HL-60 (cell line): ENCODE measurements around the gene ACO1.

Source experiments
- DNase-seq, 2 experiments: peaks; one replicate each; pipeline ENCODE4 v3.0.0-alpha.2; 2010 to 2020; ENCODE audit warnings: low read depth in 1 of 2, low spot score in 1 of 2
- H3K27ac ChIP-seq: fragments of 250-450 bp; sonication (Bioruptor Pico); replicated peaks from 2 replicates; pipeline ENCODE4 v1.5.1; 2020; ENCODE audit warnings: mild to moderate bottlenecking, moderate library complexity
- H3K27me3 ChIP-seq: fragments of 250-450 bp; sonication (Bioruptor Pico); 2 replicates; pipeline ENCODE4 v1.5.1; 2021; ENCODE audit warnings: mild to moderate bottlenecking, moderate library complexity; ENCODE audit not compliant: insufficient read depth, poor library complexity, severe bottlenecking
- H3K4me3 ChIP-seq: replicated peaks from 2 replicates; pipeline ENCODE4 v1.5.1; 2011; ENCODE audit warnings: mild to moderate bottlenecking, control low read depth, low read length; ENCODE audit not compliant: insufficient read depth
- GABPA ChIP-seq: IDR thresholded peaks from 2 replicates; pipeline ENCODE4 v1.6.1; 2012; ENCODE audit warnings: low read depth
- POLR2AphosphoS5 ChIP-seq: IDR thresholded peaks from 2 replicates; pipeline ENCODE4 v1.6.1; 2012; ENCODE audit warnings: low read depth
- SPI1 ChIP-seq: IDR thresholded peaks from 2 replicates; pipeline ENCODE4 v1.6.1; 2012; ENCODE audit warnings: low read depth, mild to moderate bottlenecking, borderline replicate concordance
- TF ChIP-seq, protein P1 (sequence below): IDR thresholded peaks from one replicate; pipeline ENCODE4 v1.5.1; 2011; ENCODE audit warnings: low read length, control low read depth, inconsistent platforms; ENCODE audit not compliant: insufficient read depth
- TF ChIP-seq, protein P2 (sequence below): IDR thresholded peaks from 2 replicates; pipeline ENCODE4 v1.6.1; 2012; ENCODE audit warnings: low read depth; ENCODE audit not compliant: insufficient replicate concordance

ACO1 gene

DNA sequence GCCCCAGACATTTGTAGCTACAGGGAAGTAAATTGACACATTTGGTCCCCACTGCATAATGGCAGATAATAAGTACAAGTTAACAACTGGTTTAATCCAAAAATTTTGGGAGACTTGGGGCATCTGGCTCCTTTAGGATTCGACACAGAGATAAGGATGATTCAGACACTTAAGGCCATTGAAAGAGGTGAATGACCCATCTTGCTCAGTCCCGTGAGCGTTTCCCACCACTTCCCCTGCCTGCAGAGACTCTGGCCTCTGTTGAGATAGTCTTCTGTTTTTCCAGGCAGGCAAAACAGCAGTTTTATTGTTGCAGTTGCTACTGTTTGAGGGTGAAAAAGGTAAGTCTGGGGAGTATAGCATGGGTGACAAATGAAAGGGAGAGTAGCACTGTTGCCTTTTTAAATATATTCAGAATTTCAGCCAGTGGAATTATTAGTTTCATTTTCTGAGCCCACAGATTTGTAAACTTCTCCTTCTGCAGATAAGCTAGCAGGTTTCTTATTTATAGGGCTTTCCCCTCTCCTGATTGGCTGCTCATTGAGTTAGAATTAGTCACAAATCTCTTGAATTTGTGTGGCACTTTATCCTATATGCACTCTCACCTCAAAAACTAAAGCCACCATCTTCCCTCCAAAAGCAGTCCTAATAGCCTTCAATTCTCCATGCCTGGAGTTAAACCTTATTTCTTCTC, 19.3 kb downstream of the ACO1 start:
- Histone ChIP-seq H3K4me3 (no peak overlapping the region), H3K27me3 (no peaks in the 10 kb centered on the region), H3K27ac (no peak overlapping the region)
- DNase-seq, result no peak
- TF ChIP-seq POLR2AphosphoS5 (no peak), SPI1 (peak; percentile 57; the same call in 1 of the 2 replicates)

DNA sequence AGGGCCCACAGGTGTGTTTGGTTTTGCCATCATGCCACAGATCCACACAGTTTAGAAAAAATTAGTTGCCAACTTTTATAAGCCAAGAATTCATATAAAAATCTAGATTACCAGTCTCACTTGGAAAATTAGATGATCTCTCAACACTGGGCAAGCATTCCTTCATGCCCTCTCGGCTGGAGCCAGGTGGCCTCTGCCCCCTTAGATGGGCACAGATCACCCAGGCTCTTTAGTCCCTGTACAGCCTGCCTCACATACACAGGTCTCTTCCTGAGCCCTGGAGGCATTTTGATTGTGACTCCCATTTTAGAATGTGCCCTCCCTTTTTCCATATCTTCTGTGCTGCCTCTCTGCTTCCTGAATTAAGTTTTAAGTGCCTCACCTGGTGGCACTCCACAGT, 20.0 kb downstream of the ACO1 start:
- Histone ChIP-seq H3K27me3 (no peaks in the 10 kb centered on the region), H3K4me3 (no peak overlapping the region), H3K27ac (no peak overlapping the region)
- no peak for TF ChIP-seq GABPA
- no peak for TF ChIP-seq POLR2AphosphoS5
- TF ChIP-seq SPI1, result no peak
- TF ChIP-seq, protein P1, sequence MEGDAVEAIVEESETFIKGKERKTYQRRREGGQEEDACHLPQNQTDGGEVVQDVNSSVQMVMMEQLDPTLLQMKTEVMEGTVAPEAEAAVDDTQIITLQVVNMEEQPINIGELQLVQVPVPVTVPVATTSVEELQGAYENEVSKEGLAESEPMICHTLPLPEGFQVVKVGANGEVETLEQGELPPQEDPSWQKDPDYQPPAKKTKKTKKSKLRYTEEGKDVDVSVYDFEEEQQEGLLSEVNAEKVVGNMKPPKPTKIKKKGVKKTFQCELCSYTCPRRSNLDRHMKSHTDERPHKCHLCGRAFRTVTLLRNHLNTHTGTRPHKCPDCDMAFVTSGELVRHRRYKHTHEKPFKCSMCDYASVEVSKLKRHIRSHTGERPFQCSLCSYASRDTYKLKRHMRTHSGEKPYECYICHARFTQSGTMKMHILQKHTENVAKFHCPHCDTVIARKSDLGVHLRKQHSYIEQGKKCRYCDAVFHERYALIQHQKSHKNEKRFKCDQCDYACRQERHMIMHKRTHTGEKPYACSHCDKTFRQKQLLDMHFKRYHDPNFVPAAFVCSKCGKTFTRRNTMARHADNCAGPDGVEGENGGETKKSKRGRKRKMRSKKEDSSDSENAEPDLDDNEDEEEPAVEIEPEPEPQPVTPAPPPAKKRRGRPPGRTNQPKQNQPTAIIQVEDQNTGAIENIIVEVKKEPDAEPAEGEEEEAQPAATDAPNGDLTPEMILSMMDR, result no peak
- DNase-seq, result no peak

DNA sequence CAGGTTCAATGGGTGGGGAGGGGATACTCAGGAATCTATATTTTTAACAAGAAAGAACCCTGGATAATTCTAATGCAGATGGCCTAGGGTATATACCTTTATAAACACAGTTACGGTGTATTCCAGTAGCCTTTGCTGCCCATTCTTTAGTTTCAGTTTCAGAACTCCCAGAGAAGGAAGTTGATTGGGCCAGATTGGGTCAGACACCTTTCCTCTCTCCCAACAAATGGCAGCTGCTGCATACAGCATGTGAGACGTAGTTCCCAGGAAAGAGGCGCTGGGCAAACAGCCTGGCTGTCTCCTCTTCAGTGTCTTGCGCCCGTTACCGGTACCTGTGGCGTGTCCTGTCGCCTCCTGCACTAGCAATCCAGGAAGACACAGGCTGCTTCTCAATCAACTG, 20.4 kb downstream of the ACO1 start:
- Histone ChIP-seq H3K27ac (no peak overlapping the region), H3K4me3 (no peak overlapping the region), H3K27me3 (no peaks in the 10 kb centered on the region)
- TF ChIP-seq SPI1, result no peak
- TF ChIP-seq, protein P1, result no peak
- TF ChIP-seq, protein P2, sequence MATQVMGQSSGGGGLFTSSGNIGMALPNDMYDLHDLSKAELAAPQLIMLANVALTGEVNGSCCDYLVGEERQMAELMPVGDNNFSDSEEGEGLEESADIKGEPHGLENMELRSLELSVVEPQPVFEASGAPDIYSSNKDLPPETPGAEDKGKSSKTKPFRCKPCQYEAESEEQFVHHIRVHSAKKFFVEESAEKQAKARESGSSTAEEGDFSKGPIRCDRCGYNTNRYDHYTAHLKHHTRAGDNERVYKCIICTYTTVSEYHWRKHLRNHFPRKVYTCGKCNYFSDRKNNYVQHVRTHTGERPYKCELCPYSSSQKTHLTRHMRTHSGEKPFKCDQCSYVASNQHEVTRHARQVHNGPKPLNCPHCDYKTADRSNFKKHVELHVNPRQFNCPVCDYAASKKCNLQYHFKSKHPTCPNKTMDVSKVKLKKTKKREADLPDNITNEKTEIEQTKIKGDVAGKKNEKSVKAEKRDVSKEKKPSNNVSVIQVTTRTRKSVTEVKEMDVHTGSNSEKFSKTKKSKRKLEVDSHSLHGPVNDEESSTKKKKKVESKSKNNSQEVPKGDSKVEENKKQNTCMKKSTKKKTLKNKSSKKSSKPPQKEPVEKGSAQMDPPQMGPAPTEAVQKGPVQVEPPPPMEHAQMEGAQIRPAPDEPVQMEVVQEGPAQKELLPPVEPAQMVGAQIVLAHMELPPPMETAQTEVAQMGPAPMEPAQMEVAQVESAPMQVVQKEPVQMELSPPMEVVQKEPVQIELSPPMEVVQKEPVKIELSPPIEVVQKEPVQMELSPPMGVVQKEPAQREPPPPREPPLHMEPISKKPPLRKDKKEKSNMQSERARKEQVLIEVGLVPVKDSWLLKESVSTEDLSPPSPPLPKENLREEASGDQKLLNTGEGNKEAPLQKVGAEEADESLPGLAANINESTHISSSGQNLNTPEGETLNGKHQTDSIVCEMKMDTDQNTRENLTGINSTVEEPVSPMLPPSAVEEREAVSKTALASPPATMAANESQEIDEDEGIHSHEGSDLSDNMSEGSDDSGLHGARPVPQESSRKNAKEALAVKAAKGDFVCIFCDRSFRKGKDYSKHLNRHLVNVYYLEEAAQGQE, result no peak
- TF ChIP-seq GABPA, result no peak
- TF ChIP-seq POLR2AphosphoS5, result no peak
- DNase-seq, result no peak

DNA sequence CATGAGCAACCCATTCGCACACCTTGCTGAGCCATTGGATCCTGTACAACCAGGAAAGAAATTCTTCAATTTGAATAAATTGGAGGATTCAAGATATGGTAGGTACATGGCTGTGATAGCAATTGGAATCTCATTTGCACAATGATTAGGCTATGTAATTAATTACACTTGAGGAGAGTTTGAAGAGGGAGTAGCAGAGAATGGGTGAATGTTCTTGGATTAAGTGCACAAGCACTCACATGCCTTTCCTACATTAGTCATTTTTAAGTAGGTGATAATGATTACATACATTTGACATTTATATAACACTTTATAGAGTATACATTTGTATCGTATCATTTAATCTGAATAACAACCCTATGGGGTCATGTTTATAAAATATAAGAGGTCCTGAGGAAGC, 21.1 kb downstream of the ACO1 start:
- Histone ChIP-seq H3K4me3 (no peak overlapping the region), H3K27ac (no peak overlapping the region), H3K27me3 (no peaks in the 10 kb centered on the region)
- TF ChIP-seq, protein P1, result no peak
- TF ChIP-seq POLR2AphosphoS5 (no peak), SPI1 (no peak), GABPA (no peak)
- TF ChIP-seq, protein P2, result no peak
- DNase-seq, result no peak
